Thoracic aorta (tissue), 2 donors: Measurements from ENCODE around the gene KHNYN. TPM values are rescaled to one million over a fixed set of nuclear protein-coding genes. Genes with fewer than 3 reads are reported as not detected.

ENCODE experiments used
- ATAC-seq: fragments of 150-250 bp; one replicate; pipeline ENCODE4 v1.8.0; 2017; ENCODE audit warnings: low read depth; ENCODE audit not compliant: insufficient number of reproducible peaks, low FRiP score
- DNase-seq: peaks from one replicate; pipeline ENCODE4 v3.0.0-alpha.2; 2020; ENCODE audit warnings: low spot score
- H3K27ac ChIP-seq, 2 donors: fragments of 200-600 bp; sonication (generic); 1 replicate in 1 of 2; 2 replicates in 1 of 2; pipeline ENCODE4 v1.5.1; 2016; ENCODE audit warnings: mild to moderate bottlenecking in 2 of 2, moderate library complexity in 2 of 2
- H3K27me3 ChIP-seq: fragments of 200-600 bp; sonication (generic); replicated peaks from 2 replicates; pipeline ENCODE4 v1.6.0; 2016; ENCODE audit warnings: mild to moderate bottlenecking; ENCODE audit not compliant: insufficient read depth
- H3K36me3 ChIP-seq: fragments of 200-600 bp; sonication (generic); one replicate; pipeline ENCODE4 v1.5.1; 2016
- H3K4me1 ChIP-seq, 2 donors: fragments of 200-600 bp; sonication (generic); 1 replicate in 1 of 2; 2 replicates in 1 of 2; pipeline versions ENCODE4 v1.5.1 to v1.6.0; 2016; ENCODE audit warnings: low read depth in 2 of 2, mild to moderate bottlenecking in 1 of 2; ENCODE audit not compliant: control insufficient read depth in 1 of 2
- H3K4me3 ChIP-seq: fragments of 200-600 bp; sonication (generic); 2 replicates; pipeline ENCODE4 v1.5.1; 2016; ENCODE audit warnings: mild to moderate bottlenecking
- H3K9me3 ChIP-seq: fragments of 200-600 bp; sonication (generic); 2 replicates; pipeline ENCODE4 v1.5.1; 2016
- CTCF ChIP-seq: fragments of 200-600 bp; sonication (generic); IDR thresholded peaks from one replicate; pipeline ENCODE4 v1.5.1; 2019; ENCODE audit warnings: antibody characterized with exemption
- total RNA-seq, 2 donors: library from RNA; depleted of rRNA; stranded (reverse); fragments of >200 nt; gene quantifications; one replicate each; pipeline versions ENCODE4 v1.1.0 to v1.2.3, GENCODE V29; 2016

The KHNYN gene
- total RNA-seq, 2 donors from 2014 or later, result 62.8 to 71.6 TPM

- DNase-seq (no peak), ATAC-seq (no peak)
- no peaks in the 10 kb centered on the region for H3K9me3 ChIP-seq
- TF ChIP-seq CTCF, result no peak
- no peaks in the 10 kb centered on the region for H3K27me3 ChIP-seq
- H3K27ac ChIP-seq, result no peak overlapping the region
- H3K4me1 ChIP-seq, result peaks cover 10 to 27% of the 10 kb centered on the region in 2 donors
- peaks cover 7% of the 10 kb centered on the region for H3K36me3 ChIP-seq
- H3K4me3 ChIP-seq, result no peak overlapping the region
Measured at GRCh38 chr14:24403294-24403998, 26.3 kb upstream of the KHNYN start.

- Histone ChIP-seq H3K27ac (no peak overlapping the region), H3K4me3 (no peak overlapping the region), H3K4me1 (peaks cover 6 to 20% of the 10 kb centered on the region in 2 donors), H3K9me3 (no peaks in the 10 kb centered on the region), H3K36me3 (peaks cover 8% of the 10 kb centered on the region), H3K27me3 (no peaks in the 10 kb centered on the region)
- no peak for TF ChIP-seq CTCF
- no peak for ATAC-seq
- no peak for DNase-seq
Measured at GRCh38 chr14:24404814-24405213, 24.9 kb upstream of the KHNYN start.

DNA sequence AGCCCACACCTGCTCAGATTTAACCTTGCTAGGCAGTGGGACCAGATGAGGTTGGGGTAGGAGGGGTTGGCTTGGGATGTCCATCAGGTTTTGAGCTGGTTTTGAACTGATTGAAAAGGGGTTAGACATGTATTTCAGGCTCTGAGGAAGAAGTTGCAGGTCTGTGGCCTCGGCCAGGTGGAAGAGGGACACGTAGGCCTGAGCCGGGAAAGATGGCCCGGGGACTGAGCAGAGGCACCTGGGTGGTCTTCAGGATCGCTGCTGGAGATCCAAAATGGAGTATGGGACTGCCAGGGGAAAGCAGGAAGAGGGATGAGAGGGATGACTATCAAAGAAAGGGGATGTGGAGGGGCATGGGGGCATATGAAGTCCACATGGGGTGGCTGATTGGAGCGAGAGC, 23.3 kb upstream of the KHNYN start:
- Histone ChIP-seq H3K9me3 (no peaks in the 10 kb centered on the region), H3K36me3 (peaks cover 8% of the 10 kb centered on the region), H3K4me1 (peaks cover 0 to 9% of the 10 kb centered on the region in 2 donors), H3K4me3 (no peak overlapping the region), H3K27ac (no peak overlapping the region), H3K27me3 (no peaks in the 10 kb centered on the region)
- TF ChIP-seq CTCF, result no peak
- ATAC-seq, result no peak
- no peak for DNase-seq

GRCh38 chr14:24407608-24408325, 22.0 kb upstream of the KHNYN start:
- Histone ChIP-seq H3K27ac (no peak overlapping the region), H3K4me3 (no peak overlapping the region), H3K27me3 (no peaks in the 10 kb centered on the region), H3K4me1 (peaks cover 0 to 9% of the 10 kb centered on the region in 2 donors), H3K9me3 (no peaks in the 10 kb centered on the region), H3K36me3 (peaks cover 8% of the 10 kb centered on the region)
- no peak for TF ChIP-seq CTCF
- no peak for DNase-seq
- ATAC-seq, result no peak

- H3K27ac ChIP-seq, result no peak overlapping the region
- no peaks in the 10 kb centered on the region for H3K27me3 ChIP-seq
- ATAC-seq, result no peak
- H3K4me1 ChIP-seq, result peaks cover 0 to 2% of the 10 kb centered on the region in 2 donors
- no peak for TF ChIP-seq CTCF
- H3K9me3 ChIP-seq, result no peaks in the 10 kb centered on the region
- H3K36me3 ChIP-seq, result peaks cover 8% of the 10 kb centered on the region
- no peak overlapping the region for H3K4me3 ChIP-seq
- no peak for DNase-seq
Measured at GRCh38 chr14:24408764-24409163, 21.0 kb upstream of the KHNYN start.
